IPS-18c (cell line): Measurements from ENCODE around the gene STOML1.

Experiments used
- H3K4me3 ChIP-seq: 2 replicates; pipeline ENCODE4 v1.7.0; 2013; ENCODE audit warnings: low read depth, mild to moderate bottlenecking, low read length, moderate library complexity; ENCODE audit not compliant: insufficient read depth
- H3K9me3 ChIP-seq: one replicate; pipeline ENCODE4 v1.6.1; 2013; ENCODE audit warnings: mild to moderate bottlenecking, low read length, moderate library complexity; ENCODE audit not compliant: control insufficient read depth, insufficient read depth

The STOML1 gene

GRCh38 chr15:73992594-73992898 is 451 bp upstream of the STOML1 start:
- Histone ChIP-seq H3K9me3 (no peaks in the 10 kb centered on the region), H3K4me3 (0 out of 2 replicates have a peak overlapping the region, but pooled peaks have one; percentile 3)

GRCh38 chr15:73991260-73991659 is 835 bp downstream of the STOML1 start:
- Histone ChIP-seq H3K9me3 (no peaks in the 10 kb centered on the region), H3K4me3 (peak overlapping the region; percentile 81)

- Histone ChIP-seq H3K9me3 (no peaks in the 10 kb centered on the region), H3K4me3 (no peak overlapping the region)
These were observed 1.7 kb downstream of the STOML1 start for GRCh38 chr15:73990250-73991005.

- no peaks in the 10 kb centered on the region for H3K9me3 ChIP-seq
- H3K4me3 ChIP-seq: no peak overlapping the region
These were observed 2.9 kb downstream of the STOML1 start for GRCh38 chr15:73989001-73989798.

- no peaks in the 10 kb centered on the region for H3K9me3 ChIP-seq
- H3K4me3 ChIP-seq: no peak overlapping the region
These were observed 3.6 kb downstream of the STOML1 start for GRCh38 chr15:73988445-73988969.

- no peak overlapping the region for H3K4me3 ChIP-seq
These were observed 4.2 kb downstream of the STOML1 start for GRCh38 chr15:73987681-73988444.

GRCh38 chr15:73987250-73987649 is 4.8 kb downstream of the STOML1 start:
- Histone ChIP-seq H3K9me3 (no peaks in the 10 kb centered on the region), H3K4me3 (no peak overlapping the region)

More at GRCh38 chr15:73987681-73988444, 4.2 kb downstream of the STOML1 start:
- H3K9me3 ChIP-seq: no peaks in the 10 kb centered on the region

GRCh38 chr15:73986776-73987056 is 5.4 kb downstream of the STOML1 start:
- Histone ChIP-seq H3K9me3 (no peaks in the 10 kb centered on the region), H3K4me3 (no peak overlapping the region)

GRCh38 chr15:73986055-73986775 is 5.9 kb downstream of the STOML1 start:
- H3K4me3 ChIP-seq: no peak overlapping the region

GRCh38 chr15:73985101-73985873 is 6.8 kb downstream of the STOML1 start:
- Histone ChIP-seq H3K9me3 (no peaks in the 10 kb centered on the region), H3K4me3 (no peak overlapping the region)

More at GRCh38 chr15:73986055-73986775, 5.9 kb downstream of the STOML1 start:
- no peaks in the 10 kb centered on the region for H3K9me3 ChIP-seq

GRCh38 chr15:73984208-73984979 is 7.7 kb downstream of the STOML1 start:
- no peak overlapping the region for H3K4me3 ChIP-seq
- H3K9me3 ChIP-seq: no peaks in the 10 kb centered on the region

GRCh38 chr15:73983773-73984172 is 8.3 kb downstream of the STOML1 start:
- no peak overlapping the region for H3K4me3 ChIP-seq
- H3K9me3 ChIP-seq: no peaks in the 10 kb centered on the region

GRCh38 chr15:73983211-73983727 is 8.8 kb downstream of the STOML1 start:
- H3K9me3 ChIP-seq: no peaks in the 10 kb centered on the region
- no peak overlapping the region for H3K4me3 ChIP-seq

- H3K4me3 ChIP-seq: no peak overlapping the region
- H3K9me3 ChIP-seq: no peaks in the 10 kb centered on the region
These were observed 9.7 kb downstream of the STOML1 start for GRCh38 chr15:73982222-73982962.

- H3K9me3 ChIP-seq: no peaks in the 10 kb centered on the region
- H3K4me3 ChIP-seq: no peak overlapping the region
These were observed 10.3 kb downstream of the STOML1 start for GRCh38 chr15:73981761-73982221.
